ENCODE measurements around the gene CRELD2.

- TF ChIP-seq CTCF (IDR thresholded peaks at IDR 0.05) (no peak), POLR2AphosphoS5 (IDR thresholded peaks at IDR 0.05) (peak in 2 of 3 donors; percentile 51 to 64), POLR2A (IDR thresholded peaks at IDR 0.05) (no peak), EP300 (IDR thresholded peaks at IDR 0.05) (no peak)
These were observed 29.9 kb downstream of the CRELD2 start for GRCh38 chr22:49948116-49948957.

All from stomach (tissue), 4 donors.